ENCODE measurements around the gene COMMD2. TPM values are rescaled to one million over a fixed set of nuclear protein-coding genes. Genes with fewer than 3 reads are reported as not detected.

Gene COMMD2
- total RNA-seq, 1 donor from 2014 or later = 47.1 TPM

DNA sequence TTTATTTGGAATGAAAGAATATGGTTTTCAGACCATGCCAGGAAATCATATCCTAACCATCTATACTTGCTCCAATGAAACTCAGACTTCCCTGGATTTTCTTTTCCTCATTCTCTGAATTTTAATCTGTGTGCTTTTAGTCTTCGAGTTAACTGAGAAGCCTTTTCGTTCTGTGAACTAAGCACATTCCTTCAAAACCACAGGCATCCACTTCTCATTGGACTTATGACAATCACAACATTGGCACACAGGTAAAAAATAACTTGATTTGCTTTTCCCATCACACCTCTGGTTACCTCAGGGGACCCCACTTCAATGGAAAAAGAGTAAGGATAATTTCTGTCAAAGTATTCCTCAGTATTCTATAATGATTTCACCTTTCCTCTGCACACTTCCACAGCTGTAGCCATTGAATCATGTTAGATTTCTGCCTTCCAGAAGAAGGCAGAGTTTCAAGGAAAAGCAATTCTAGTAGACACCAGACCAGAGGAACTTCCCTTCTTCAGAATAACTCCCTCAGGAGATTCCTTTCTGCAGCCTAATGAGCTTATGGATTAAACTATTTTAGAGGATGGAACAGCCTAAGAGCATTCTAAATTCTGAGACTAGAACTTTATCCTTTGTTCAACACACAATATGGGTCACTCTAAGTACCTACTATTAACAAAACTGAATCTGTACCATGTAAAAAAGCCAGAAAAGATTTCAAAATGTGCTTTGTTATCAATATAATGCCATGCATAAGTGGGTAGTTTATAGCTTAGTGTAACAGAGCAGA is 15.9 kb downstream of the COMMD2 start:
- no peaks in the 10 kb centered on the region for H3K27me3 ChIP-seq (ENCODE audit: insufficient read depth, low read length)
- no peaks in the 10 kb centered on the region for H3K36me3 Mint-ChIP-seq (ENCODE audit: low read depth, unreplicated experiment)
- H3K9me3 ChIP-seq (ENCODE audit: insufficient read depth, low read depth, low read length) = no peaks in the 10 kb centered on the region
- peak overlapping the region; percentile 92 for H3K27ac Mint-ChIP-seq (ENCODE audit: unreplicated experiment)
- no peak overlapping the region for H3K4me3 ChIP-seq (ENCODE audit: insufficient read depth, low read depth, low read length)
- H3K9ac ChIP-seq (ENCODE audit: low read length) = no peak overlapping the region
- H4K20me1 ChIP-seq (ENCODE audit: insufficient read depth, low read length) = no peaks in the 10 kb centered on the region
- H3K4me2 ChIP-seq (ENCODE audit: low read length) = peak overlapping the region; percentile 26
- H3K4me1 ChIP-seq (ENCODE audit: insufficient read depth, low read length) = peaks cover 6% of the 10 kb centered on the region
- H3K27me3 Mint-ChIP-seq (ENCODE audit: low read depth, unreplicated experiment) = no peaks in the 10 kb centered on the region
- H3K9me3 Mint-ChIP-seq (ENCODE audit: unreplicated experiment) = no peaks in the 10 kb centered on the region
- no peak overlapping the region for H2AFZ ChIP-seq (ENCODE audit: low read depth, low read length)
- peaks cover 19% of the 10 kb centered on the region for H3K36me3 ChIP-seq (ENCODE audit: insufficient read depth, low read length)
- FAIRE-seq = peak; percentile 84
- H3K27ac ChIP-seq (ENCODE audit: low read depth, low read length) = no peak overlapping the region
- H3K4me3 Mint-ChIP-seq (ENCODE audit: unreplicated experiment) = no peak overlapping the region
- no peak for TF ChIP-seq EZH2 (IDR thresholded peaks at IDR 0.05; ENCODE audit: insufficient read depth, low read length)
- TF ChIP-seq, protein P1, sequence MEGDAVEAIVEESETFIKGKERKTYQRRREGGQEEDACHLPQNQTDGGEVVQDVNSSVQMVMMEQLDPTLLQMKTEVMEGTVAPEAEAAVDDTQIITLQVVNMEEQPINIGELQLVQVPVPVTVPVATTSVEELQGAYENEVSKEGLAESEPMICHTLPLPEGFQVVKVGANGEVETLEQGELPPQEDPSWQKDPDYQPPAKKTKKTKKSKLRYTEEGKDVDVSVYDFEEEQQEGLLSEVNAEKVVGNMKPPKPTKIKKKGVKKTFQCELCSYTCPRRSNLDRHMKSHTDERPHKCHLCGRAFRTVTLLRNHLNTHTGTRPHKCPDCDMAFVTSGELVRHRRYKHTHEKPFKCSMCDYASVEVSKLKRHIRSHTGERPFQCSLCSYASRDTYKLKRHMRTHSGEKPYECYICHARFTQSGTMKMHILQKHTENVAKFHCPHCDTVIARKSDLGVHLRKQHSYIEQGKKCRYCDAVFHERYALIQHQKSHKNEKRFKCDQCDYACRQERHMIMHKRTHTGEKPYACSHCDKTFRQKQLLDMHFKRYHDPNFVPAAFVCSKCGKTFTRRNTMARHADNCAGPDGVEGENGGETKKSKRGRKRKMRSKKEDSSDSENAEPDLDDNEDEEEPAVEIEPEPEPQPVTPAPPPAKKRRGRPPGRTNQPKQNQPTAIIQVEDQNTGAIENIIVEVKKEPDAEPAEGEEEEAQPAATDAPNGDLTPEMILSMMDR (IDR thresholded peaks at IDR 0.05; ENCODE audit: insufficient read depth, low read depth, low read length) = no peak
- no peaks in the 10 kb centered on the region for H3K79me2 ChIP-seq (ENCODE audit: insufficient read depth, low read length)
- H3K4me1 Mint-ChIP-seq (ENCODE audit: low read depth, unreplicated experiment) = peaks cover 27% of the 10 kb centered on the region
- DNase-seq (ENCODE audit: low read depth) = peak; percentile 79

DNA sequence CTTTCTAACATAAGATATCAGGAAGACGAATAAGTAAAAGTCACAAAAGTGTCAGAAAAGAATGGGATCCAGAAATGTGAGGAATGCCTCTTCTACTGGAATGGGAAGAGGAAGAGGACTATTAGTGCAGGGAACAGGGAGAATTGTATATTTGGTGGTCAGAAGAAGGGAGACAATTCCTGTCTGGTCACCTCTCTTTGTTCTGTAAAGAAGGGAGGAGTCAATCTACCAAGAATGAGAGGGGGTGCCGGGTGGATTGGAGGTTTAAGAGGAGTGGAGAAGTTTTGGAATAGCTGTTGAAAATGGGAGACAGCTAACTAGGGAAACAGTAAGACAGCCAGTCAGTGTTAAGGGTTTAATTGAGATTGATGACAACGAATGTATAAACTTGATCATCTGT is 20.1 kb downstream of the COMMD2 start:
- no peak overlapping the region for H3K4me2 ChIP-seq (ENCODE audit: low read length)
- no peaks in the 10 kb centered on the region for H3K79me2 ChIP-seq (ENCODE audit: insufficient read depth, low read length)
- no peaks in the 10 kb centered on the region for H3K9me3 ChIP-seq (ENCODE audit: insufficient read depth, low read depth, low read length)
- TF ChIP-seq, protein P1 (IDR thresholded peaks at IDR 0.05; ENCODE audit: insufficient read depth, low read depth, low read length) = no peak
- TF ChIP-seq EZH2 (IDR thresholded peaks at IDR 0.05; ENCODE audit: insufficient read depth, low read length) = no peak
- H3K36me3 Mint-ChIP-seq (ENCODE audit: low read depth, unreplicated experiment) = no peaks in the 10 kb centered on the region
- H4K20me1 ChIP-seq (ENCODE audit: insufficient read depth, low read length) = no peaks in the 10 kb centered on the region
- no peak overlapping the region for H2AFZ ChIP-seq (ENCODE audit: low read depth, low read length)
- H3K27me3 Mint-ChIP-seq (ENCODE audit: low read depth, unreplicated experiment) = no peaks in the 10 kb centered on the region
- H3K27me3 ChIP-seq (ENCODE audit: insufficient read depth, low read length) = no peaks in the 10 kb centered on the region
- H3K4me3 ChIP-seq (ENCODE audit: insufficient read depth, low read depth, low read length) = no peak overlapping the region
- FAIRE-seq (no peak), DNase-seq (ENCODE audit: low read depth) (no peak)
- H3K4me3 Mint-ChIP-seq (ENCODE audit: unreplicated experiment) = no peak overlapping the region
- H3K9ac ChIP-seq (ENCODE audit: low read length) = no peak overlapping the region
- peaks cover 1% of the 10 kb centered on the region for H3K36me3 ChIP-seq (ENCODE audit: insufficient read depth, low read length)
- peaks cover 18% of the 10 kb centered on the region for H3K4me1 Mint-ChIP-seq (ENCODE audit: low read depth, unreplicated experiment)
- no peak overlapping the region for H3K27ac Mint-ChIP-seq (ENCODE audit: unreplicated experiment)
- H3K9me3 Mint-ChIP-seq (ENCODE audit: unreplicated experiment) = no peaks in the 10 kb centered on the region
- H3K27ac ChIP-seq (ENCODE audit: low read depth, low read length) = no peak overlapping the region
- peaks cover 6% of the 10 kb centered on the region for H3K4me1 ChIP-seq (ENCODE audit: insufficient read depth, low read length)

DNA sequence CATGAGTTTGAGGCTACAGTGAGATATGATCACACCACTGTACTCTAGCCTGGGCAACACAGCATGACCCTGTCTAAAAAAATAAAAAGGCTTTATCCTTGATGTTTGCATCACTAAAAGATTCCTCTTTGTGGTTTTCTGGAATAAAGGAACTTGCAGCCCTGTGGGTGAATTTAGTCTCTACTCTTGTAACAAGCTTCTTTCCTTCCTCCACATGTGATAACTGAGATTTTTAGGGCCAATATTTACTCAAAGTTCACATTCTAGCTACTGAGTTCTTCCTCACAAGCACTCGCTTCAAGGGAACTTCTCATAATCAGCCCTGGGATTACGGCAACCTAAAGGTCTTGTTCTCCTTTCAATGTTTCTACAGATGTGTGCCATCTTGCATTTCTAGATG is 24.6 kb downstream of the COMMD2 start:
- Histone ChIP-seq H3K4me3 (ENCODE audit: insufficient read depth, low read depth, low read length) (no peak overlapping the region), H3K4me2 (ENCODE audit: low read length) (no peak overlapping the region), H3K36me3 (ENCODE audit: insufficient read depth, low read length) (no peaks in the 10 kb centered on the region), H3K27ac (ENCODE audit: low read depth, low read length) (no peak overlapping the region), H3K9ac (ENCODE audit: low read length) (no peak overlapping the region), H4K20me1 (ENCODE audit: insufficient read depth, low read length) (no peaks in the 10 kb centered on the region), H3K4me1 (ENCODE audit: insufficient read depth, low read length) (no peaks in the 10 kb centered on the region), H3K9me3 (ENCODE audit: insufficient read depth, low read depth, low read length) (no peaks in the 10 kb centered on the region), H3K27me3 (ENCODE audit: insufficient read depth, low read length) (no peaks in the 10 kb centered on the region), H2AFZ (ENCODE audit: low read depth, low read length) (no peak overlapping the region), H3K79me2 (ENCODE audit: insufficient read depth, low read length) (no peaks in the 10 kb centered on the region)
- DNase-seq (ENCODE audit: low read depth) (no peak), FAIRE-seq (no peak)
- TF ChIP-seq, protein P1 (IDR thresholded peaks at IDR 0.05; ENCODE audit: insufficient read depth, low read depth, low read length) = no peak
- no peak for TF ChIP-seq EZH2 (IDR thresholded peaks at IDR 0.05; ENCODE audit: insufficient read depth, low read length)
- Mint-ChIP-seq H3K36me3 (ENCODE audit: low read depth, unreplicated experiment) (no peaks in the 10 kb centered on the region), H3K9me3 (ENCODE audit: unreplicated experiment) (no peaks in the 10 kb centered on the region), H3K4me3 (ENCODE audit: unreplicated experiment) (no peak overlapping the region), H3K27ac (ENCODE audit: unreplicated experiment) (no peak overlapping the region), H3K27me3 (ENCODE audit: low read depth, unreplicated experiment) (no peaks in the 10 kb centered on the region), H3K4me1 (ENCODE audit: low read depth, unreplicated experiment) (peaks cover 2% of the 10 kb centered on the region)

Data from astrocyte (in vitro differentiated cells and primary cell).